ENCODE data around the gene GNB1L.
"Not testable (repeated sequence)": the region's sequence is repeated elsewhere in the genome, so short reads cannot be mapped to it uniquely, and the experiment has no call there.

GNB1L gene

DNA sequence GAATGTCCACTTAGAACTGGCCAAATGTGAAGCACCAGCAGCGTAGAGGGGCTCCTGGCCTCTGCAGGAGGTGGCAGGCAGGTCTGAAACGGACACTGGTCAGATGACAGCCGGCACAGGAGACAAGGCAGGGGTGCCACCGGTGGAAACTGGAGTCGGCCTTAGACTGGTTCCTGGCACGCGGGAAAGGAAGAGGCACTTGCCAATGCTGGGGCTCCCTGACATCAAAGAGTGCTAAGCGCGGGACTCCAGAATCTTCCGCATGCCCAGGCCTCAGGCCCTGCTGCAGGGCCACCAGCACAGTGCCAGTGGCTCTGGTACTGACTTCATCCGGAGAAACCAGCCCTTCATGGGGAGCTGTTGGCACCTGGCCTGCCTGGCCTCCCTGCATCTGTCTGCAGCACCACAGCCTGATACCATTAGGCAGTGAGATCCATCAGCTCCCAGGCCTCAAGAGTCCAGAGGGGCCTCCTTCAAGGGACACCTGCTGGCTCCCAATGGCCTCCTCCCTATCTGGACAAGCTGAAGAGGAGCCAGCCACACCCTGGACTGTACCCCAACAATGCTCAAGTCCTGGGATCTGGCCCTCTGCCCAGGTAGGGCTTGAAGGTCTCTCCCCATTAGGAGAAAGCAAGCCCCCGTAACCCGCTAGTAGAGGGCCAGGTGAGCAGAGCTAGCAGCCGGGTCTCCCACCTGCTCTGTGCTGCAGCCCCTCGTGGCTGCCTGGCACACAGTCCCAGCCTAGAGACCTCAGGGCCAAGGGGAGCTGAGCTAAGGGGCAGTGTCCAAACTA, 29.7 kb upstream of the GNB1L start:
- Histone ChIP-seq H3K27me3 (ENCODE audit: low read depth, low read length) (no peaks in the 10 kb centered on the region), H3K9me3 (ENCODE audit: insufficient read depth, low read length) (no peaks in the 10 kb centered on the region), H2AFZ (ENCODE audit: low read depth, low read length) (no peak overlapping the region), H3K9ac (ENCODE audit: low read length) (no peak overlapping the region), H3K4me3 (ENCODE audit: low read length) (no peak overlapping the region), H3K27ac (ENCODE audit: low read length) (no peak overlapping the region), H3K4me2 (ENCODE audit: low read length) (no peak overlapping the region), H4K20me1 (ENCODE audit: insufficient read depth, low read length) (no peaks in the 10 kb centered on the region), H3K79me2 (ENCODE audit: low read length) (no peaks in the 10 kb centered on the region), H3K36me3 (replicated peaks; ENCODE audit: low read depth, low read length) (no peaks in the 10 kb centered on the region), H3K4me1 (ENCODE audit: low read length) (peaks cover 13% of the 10 kb centered on the region)
- TF ChIP-seq, protein P1, sequence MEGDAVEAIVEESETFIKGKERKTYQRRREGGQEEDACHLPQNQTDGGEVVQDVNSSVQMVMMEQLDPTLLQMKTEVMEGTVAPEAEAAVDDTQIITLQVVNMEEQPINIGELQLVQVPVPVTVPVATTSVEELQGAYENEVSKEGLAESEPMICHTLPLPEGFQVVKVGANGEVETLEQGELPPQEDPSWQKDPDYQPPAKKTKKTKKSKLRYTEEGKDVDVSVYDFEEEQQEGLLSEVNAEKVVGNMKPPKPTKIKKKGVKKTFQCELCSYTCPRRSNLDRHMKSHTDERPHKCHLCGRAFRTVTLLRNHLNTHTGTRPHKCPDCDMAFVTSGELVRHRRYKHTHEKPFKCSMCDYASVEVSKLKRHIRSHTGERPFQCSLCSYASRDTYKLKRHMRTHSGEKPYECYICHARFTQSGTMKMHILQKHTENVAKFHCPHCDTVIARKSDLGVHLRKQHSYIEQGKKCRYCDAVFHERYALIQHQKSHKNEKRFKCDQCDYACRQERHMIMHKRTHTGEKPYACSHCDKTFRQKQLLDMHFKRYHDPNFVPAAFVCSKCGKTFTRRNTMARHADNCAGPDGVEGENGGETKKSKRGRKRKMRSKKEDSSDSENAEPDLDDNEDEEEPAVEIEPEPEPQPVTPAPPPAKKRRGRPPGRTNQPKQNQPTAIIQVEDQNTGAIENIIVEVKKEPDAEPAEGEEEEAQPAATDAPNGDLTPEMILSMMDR (IDR thresholded peaks at IDR 0.05; ENCODE audit: low read depth, low read length) = no peak
- no peak for TF ChIP-seq EZH2phosphoT487 (IDR thresholded peaks at IDR 0.05; ENCODE audit: low read depth)

DNA sequence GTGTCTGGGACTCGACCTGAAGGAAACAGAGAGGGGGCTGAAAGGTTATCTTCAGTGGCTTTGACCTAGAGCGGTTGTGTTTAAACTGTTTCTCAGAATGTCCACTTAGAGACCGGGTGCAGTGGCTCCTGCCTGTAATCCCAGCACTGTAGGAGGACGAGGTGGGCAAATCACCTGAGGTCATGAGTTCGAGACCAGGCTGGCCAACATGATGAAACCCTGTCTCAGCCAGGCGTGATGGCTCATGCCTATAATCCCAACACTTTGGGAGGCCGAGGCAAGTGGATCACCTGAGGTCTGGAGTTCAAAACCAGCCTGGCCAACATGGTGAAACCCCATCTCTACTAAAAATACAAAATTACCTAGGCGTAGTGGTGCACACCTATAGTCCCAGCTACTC, 28.8 kb upstream of the GNB1L start:
- H3K9ac ChIP-seq (ENCODE audit: low read length); H3K9me3 ChIP-seq (ENCODE audit: insufficient read depth, low read length); H3K27ac ChIP-seq (ENCODE audit: low read length); H4K20me1 ChIP-seq (ENCODE audit: insufficient read depth, low read length); H3K27me3 ChIP-seq (ENCODE audit: low read depth, low read length); H2AFZ ChIP-seq (ENCODE audit: low read depth, low read length); H3K36me3 ChIP-seq (replicated peaks; ENCODE audit: low read depth, low read length); H3K4me3 ChIP-seq (ENCODE audit: low read length); H3K4me2 ChIP-seq (ENCODE audit: low read length); H3K79me2 ChIP-seq (ENCODE audit: low read length): not testable (repeated sequence)
- peaks cover 13% of the 10 kb centered on the region for H3K4me1 ChIP-seq (ENCODE audit: low read length)

DNA sequence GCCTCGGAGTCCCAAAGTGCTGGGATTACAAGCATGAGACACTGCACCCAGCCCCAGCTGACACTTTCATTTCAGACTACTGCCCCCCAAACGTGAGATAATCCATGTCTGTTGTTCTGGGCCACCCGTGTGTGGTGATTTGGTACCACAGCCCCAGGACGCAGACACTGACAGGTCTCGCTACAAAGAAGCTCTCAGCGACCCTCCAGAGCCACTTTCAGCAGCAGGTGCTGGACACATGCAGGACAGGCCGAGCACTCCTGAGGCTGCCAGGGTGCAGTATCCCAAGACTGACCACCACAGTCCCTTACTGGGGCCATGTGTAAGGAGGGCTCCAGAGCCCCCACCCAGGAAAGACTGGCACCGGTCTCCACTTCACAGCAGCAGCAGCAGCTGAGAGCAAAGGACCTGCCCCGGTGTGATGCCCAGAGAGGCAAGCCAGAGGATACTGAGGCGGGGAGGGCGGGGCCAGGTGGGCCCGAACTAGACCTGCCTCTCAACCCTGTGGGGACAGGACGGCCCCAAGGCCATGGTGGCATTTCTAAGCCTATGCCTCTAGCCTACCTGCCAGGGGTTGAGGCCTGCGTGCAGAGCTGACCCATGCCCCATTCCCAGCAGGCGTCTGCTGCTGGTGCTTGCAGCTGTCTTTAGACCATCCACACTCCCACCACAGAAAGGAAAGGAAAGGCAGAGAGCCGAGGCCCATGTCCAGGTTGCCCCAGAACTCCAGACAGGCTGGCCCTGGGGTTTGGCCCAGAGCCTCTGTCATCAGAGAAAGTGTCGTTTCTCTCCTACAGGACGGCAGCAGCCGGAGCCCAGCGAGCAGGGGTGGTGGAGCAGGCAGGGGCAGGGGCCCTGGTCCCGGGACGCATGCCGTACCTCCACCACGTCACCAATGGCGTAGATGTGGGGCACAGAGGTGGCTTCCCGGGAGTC, 28.0 kb upstream of the GNB1L start:
- Histone ChIP-seq H3K27me3 (ENCODE audit: low read depth, low read length) (no peaks in the 10 kb centered on the region), H3K27ac (ENCODE audit: low read length) (no peak overlapping the region), H3K79me2 (ENCODE audit: low read length) (no peaks in the 10 kb centered on the region), H2AFZ (ENCODE audit: low read depth, low read length) (no peak overlapping the region), H3K4me2 (ENCODE audit: low read length) (no peak overlapping the region), H4K20me1 (ENCODE audit: insufficient read depth, low read length) (no peaks in the 10 kb centered on the region), H3K9ac (ENCODE audit: low read length) (no peak overlapping the region), H3K9me3 (ENCODE audit: insufficient read depth, low read length) (no peaks in the 10 kb centered on the region), H3K4me1 (ENCODE audit: low read length) (peaks cover 13% of the 10 kb centered on the region), H3K4me3 (ENCODE audit: low read length) (no peak overlapping the region), H3K36me3 (replicated peaks; ENCODE audit: low read depth, low read length) (no peaks in the 10 kb centered on the region)
- TF ChIP-seq EZH2phosphoT487 (IDR thresholded peaks at IDR 0.05; ENCODE audit: low read depth) = no peak
- TF ChIP-seq, protein P1 (IDR thresholded peaks at IDR 0.05; ENCODE audit: low read depth, low read length) = no peak

DNA sequence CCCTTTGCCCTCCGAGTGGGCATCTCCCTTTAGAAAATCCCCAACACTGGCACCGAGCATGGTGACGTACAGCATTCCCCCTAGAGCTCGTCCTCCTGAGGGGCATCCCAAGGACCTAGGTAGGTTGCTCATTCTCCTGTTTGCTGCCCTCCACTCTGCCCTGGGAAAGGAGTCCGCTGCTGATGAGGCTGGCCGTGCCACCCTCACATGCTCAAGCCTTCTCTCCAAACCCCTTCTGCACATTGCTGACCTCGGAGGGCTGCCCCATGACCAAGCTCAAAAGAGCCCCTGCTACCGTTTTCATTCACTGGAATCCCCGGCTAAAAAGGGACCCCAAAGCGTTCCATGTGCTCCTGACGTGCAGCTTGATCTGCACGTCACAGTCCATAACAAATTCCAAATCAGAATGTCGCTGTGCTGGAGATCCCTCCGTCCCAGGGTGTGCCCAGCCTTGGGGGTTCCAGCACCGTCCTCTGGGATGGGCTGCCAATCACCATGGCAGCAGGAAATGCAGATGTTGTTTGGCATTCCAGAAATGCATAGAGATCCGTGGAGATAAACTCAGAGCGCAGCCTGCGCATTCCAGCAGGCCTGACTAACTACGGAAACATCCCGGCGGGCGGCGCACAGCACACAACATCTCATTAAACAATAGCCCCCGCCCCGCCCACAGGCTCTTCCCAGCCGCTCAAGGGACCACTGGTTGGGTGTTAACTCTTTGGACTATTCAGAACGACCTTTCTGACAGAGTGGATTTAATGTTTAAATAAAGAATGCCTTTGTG, 26.3 kb upstream of the GNB1L start:
- H3K27me3 ChIP-seq (ENCODE audit: low read depth, low read length) = no peaks in the 10 kb centered on the region
- no peaks in the 10 kb centered on the region for H3K4me1 ChIP-seq (ENCODE audit: low read length)
- H2AFZ ChIP-seq (ENCODE audit: low read depth, low read length) = no peak overlapping the region
- H3K27ac ChIP-seq (ENCODE audit: low read length) = no peak overlapping the region
- no peaks in the 10 kb centered on the region for H3K79me2 ChIP-seq (ENCODE audit: low read length)
- TF ChIP-seq EZH2phosphoT487 (IDR thresholded peaks at IDR 0.05; ENCODE audit: low read depth) = no peak
- TF ChIP-seq, protein P1 (IDR thresholded peaks at IDR 0.05; ENCODE audit: low read depth, low read length) = no peak
- no peak overlapping the region for H3K4me2 ChIP-seq (ENCODE audit: low read length)
- H4K20me1 ChIP-seq (ENCODE audit: insufficient read depth, low read length) = no peaks in the 10 kb centered on the region
- no peak overlapping the region for H3K4me3 ChIP-seq (ENCODE audit: low read length)
- H3K9ac ChIP-seq (ENCODE audit: low read length) = no peak overlapping the region
- H3K36me3 ChIP-seq (replicated peaks; ENCODE audit: low read depth, low read length) = no peaks in the 10 kb centered on the region
- H3K9me3 ChIP-seq (ENCODE audit: insufficient read depth, low read length) = no peaks in the 10 kb centered on the region
